Spleen (tissue), 11 donors: ENCODE measurements around the gene TACC2. TPM values are rescaled to one million over a fixed set of nuclear protein-coding genes. Genes with fewer than 3 reads are reported as not detected.

Source experiments
- DNase-seq: peaks from one replicate; pipeline ENCODE4 v3.0.0-alpha.2; 2020
- H3K27ac ChIP-seq, 8 donors: fragments of 200-600 bp; sonication (generic) in 7 of 8; 1 replicate in 4 of 8; 2 replicates in 4 of 8; pipeline versions ENCODE4 v1.5.0 to v1.8.0; 2016 to 2021; ENCODE audit warnings: inconsistent platforms in 4 of 8, mild to moderate bottlenecking in 4 of 8, moderate library complexity in 1 of 8
- H3K27me3 ChIP-seq, 7 donors: fragments of 200-600 bp; sonication (generic) in 6 of 7; replicated peaks in 1 of 7; 1 replicate in 4 of 7; 2 replicates in 3 of 7; pipeline versions ENCODE4 v1.5.0 to v1.8.0; 2016 to 2021; ENCODE audit warnings: inconsistent platforms in 3 of 7, mild to moderate bottlenecking in 1 of 7
- H3K36me3 ChIP-seq, 6 donors: fragments of 200-600 bp; sonication (generic) in 5 of 6; 1 replicate in 4 of 6; 2 replicates in 2 of 6; pipeline versions ENCODE4 v1.5.0 to v1.8.0; 2016 to 2021; ENCODE audit warnings: inconsistent platforms in 2 of 6
- H3K4me1 ChIP-seq, 6 donors: fragments of 200-600 bp; sonication (generic) in 5 of 6; 1 replicate in 3 of 6; 2 replicates in 3 of 6; pipeline versions ENCODE4 v1.5.0 to v1.8.0; 2016 to 2021; ENCODE audit warnings: inconsistent platforms in 3 of 6
- H3K4me3 ChIP-seq, 8 donors: fragments of 200-600 bp; sonication (generic) in 7 of 8; 1 replicate in 4 of 8; 2 replicates in 4 of 8; pipeline versions ENCODE4 v1.5.0 to v1.8.0; 2016 to 2021; ENCODE audit warnings: inconsistent platforms in 4 of 8, mild to moderate bottlenecking in 4 of 8, moderate library complexity in 2 of 8
- H3K9me3 ChIP-seq, 8 donors: fragments of 200-600 bp; sonication (generic) in 7 of 8; 1 replicate in 4 of 8; 2 replicates in 4 of 8; pipeline versions ENCODE4 v1.5.0 to v1.8.0; 2016 to 2021; ENCODE audit warnings: inconsistent platforms in 4 of 8
- POLR2A ChIP-seq, 3 donors: fragments of 450-650 bp; IDR thresholded peaks; one replicate each; pipeline ENCODE4 v1.5.1; 2017; ENCODE audit warnings: antibody characterized with exemption in 3 of 3, mild to moderate bottlenecking in 1 of 3
- POLR2AphosphoS5 ChIP-seq, 3 donors: sonication (generic); formaldehyde crosslinking; IDR thresholded peaks; one replicate each; pipeline ENCODE4 v1.5.1; 2017; ENCODE audit warnings: antibody characterized with exemption in 3 of 3
- WGBS, 5 donors: extraction: QIAGEN DNeasy Blood & Tissue Kit in 3 of 5; methylation state at CpG; one replicate each; pipeline versions ENCODE4 v1.1.5 to v1.1.7; 2013 to 2018; 5-methylcytosine and 5-hydroxymethylcytosine counted together
- intact Hi-C: fragments of 100-400 bp; cut with DNase I; formaldehyde crosslinking; loops from one replicate; pipeline ENCODE4 v1.15.0; 2023; ENCODE audit warnings: low total_unique reads
- polyA plus RNA-seq, 3 donors: library from polyadenylated mRNA; stranded (reverse); fragments of 200-250 nt; gene quantifications; one replicate each; pipeline ENCODE4 v1.2.1, GENCODE V29; 2013
- total RNA-seq, 7 donors: library from RNA; depleted of rRNA in 3 of 7; stranded (reverse); fragments of >200 nt in 3 of 7; fragmentation: NEBNext Ultra II Directional in 4 of 7; extraction: Animal tissue kit (Norgen Biotek cat#: 25700) in 4 of 7; gene quantifications; one replicate each; pipeline versions ENCODE4 v1.1.0 to v1.2.1, GENCODE V29; 2016 to 2021
- TF ChIP-seq, protein P1 (sequence below), 11 experiments: fragments of 200-600 bp in 7 of 11; fragments of 450-650 bp in 4 of 11; sonication (generic) in 4 of 11; IDR thresholded peaks in 8 of 11; conservative IDR thresholded peaks in 3 of 11; 1 replicate in 7 of 11; 2 replicates in 4 of 11; pipeline versions ENCODE4 v1.4.0 to v1.8.0; 2016 to 2021; ENCODE audit warnings: antibody characterized with exemption in 11 of 11, inconsistent platforms in 4 of 11, mild to moderate bottlenecking in 1 of 11
- donor health status: healthy with polysubstance abuse.
- donor health status: DM: no; HTN: no; CAD: no; lungs with moderate emphysema.
- donor health status: DM: no; HTN: no; CAD: no.
- donor health status: Bipolar disorder and iron deficiency.
- donor health status: healthy.
- donor health status: DM: no; HTN: no; CAD: no.
- donor health status: DM: yes; HTN: yes; CAD: no.

TACC2 gene
- total and polyA plus RNA-seq, 10 donors: 2.4 to 13.9 (median 4.5) TPM

DNA sequence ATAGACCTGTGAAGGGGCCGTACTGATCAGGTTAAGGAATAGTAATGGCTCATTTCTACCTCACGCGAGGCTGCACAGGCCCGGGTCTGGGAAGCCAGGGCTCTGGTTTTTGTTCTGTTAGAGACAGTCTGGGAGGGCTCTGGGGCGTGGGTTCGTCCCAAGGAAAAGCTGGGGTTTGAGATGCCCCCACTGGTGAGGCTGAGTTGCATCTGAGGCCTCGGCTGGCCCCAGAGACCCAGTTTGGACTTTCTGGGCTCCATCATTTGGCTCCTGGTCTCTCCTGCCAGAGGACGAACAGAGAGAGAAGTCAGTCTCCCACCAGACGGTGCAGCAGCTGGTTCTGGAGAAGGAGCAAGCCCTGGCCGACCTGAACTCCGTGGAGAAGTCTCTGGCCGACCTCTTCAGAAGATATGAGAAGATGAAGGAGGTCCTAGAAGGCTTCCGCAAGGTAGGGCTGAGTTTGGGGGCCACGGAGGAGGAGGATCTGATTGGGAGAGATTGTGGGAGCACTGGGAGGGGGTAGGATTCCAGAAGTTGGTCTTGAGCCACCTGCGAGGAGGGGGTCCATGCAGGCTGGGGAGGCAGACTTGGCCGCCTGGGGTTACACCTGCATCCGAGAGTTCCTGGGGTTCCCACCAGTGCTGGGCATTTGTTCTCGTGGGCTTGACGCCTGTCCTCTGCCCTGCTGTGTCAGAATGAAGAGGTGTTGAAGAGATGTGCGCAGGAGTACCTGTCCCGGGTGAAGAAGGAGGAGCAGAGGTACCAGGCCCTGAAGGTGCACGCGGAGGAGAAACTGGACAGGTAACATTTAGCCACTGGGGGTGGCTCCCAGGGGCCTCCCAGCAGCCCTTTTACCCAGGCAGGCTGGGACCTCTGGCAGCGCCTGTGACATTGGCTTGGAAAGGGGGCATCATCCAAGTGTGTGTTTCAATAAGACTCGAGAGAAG, 259.7 kb downstream of the TACC2 start:
- H3K4me3 ChIP-seq: no peak overlapping the region
- peak; percentile 53 for DNase-seq
- intact Hi-C loops: no loop called here
- WGBS, 5 donors: 85 to 91% (median 89%) methylated on average over 23 to 25 of the region's 25 CpGs
- H3K27me3 ChIP-seq: no peaks in the 10 kb centered on the region
- no peak overlapping the region for H3K27ac ChIP-seq
- no peaks in the 10 kb centered on the region for H3K9me3 ChIP-seq
- H3K36me3 ChIP-seq: peaks cover 0 to 24% (median 0%) of the 10 kb centered on the region in 6 donors
- H3K4me1 ChIP-seq: no peaks in the 10 kb centered on the region
- no peak for TF ChIP-seq POLR2AphosphoS5 (IDR thresholded peaks at IDR 0.05)
- no peak for TF ChIP-seq POLR2A (IDR thresholded peaks at IDR 0.05)
- TF ChIP-seq, protein P1, sequence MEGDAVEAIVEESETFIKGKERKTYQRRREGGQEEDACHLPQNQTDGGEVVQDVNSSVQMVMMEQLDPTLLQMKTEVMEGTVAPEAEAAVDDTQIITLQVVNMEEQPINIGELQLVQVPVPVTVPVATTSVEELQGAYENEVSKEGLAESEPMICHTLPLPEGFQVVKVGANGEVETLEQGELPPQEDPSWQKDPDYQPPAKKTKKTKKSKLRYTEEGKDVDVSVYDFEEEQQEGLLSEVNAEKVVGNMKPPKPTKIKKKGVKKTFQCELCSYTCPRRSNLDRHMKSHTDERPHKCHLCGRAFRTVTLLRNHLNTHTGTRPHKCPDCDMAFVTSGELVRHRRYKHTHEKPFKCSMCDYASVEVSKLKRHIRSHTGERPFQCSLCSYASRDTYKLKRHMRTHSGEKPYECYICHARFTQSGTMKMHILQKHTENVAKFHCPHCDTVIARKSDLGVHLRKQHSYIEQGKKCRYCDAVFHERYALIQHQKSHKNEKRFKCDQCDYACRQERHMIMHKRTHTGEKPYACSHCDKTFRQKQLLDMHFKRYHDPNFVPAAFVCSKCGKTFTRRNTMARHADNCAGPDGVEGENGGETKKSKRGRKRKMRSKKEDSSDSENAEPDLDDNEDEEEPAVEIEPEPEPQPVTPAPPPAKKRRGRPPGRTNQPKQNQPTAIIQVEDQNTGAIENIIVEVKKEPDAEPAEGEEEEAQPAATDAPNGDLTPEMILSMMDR (IDR thresholded peaks at IDR 0.05 in 8 of 11, conservative IDR thresholded peaks at IDR 0.05 in 3 of 11): no peak

DNA sequence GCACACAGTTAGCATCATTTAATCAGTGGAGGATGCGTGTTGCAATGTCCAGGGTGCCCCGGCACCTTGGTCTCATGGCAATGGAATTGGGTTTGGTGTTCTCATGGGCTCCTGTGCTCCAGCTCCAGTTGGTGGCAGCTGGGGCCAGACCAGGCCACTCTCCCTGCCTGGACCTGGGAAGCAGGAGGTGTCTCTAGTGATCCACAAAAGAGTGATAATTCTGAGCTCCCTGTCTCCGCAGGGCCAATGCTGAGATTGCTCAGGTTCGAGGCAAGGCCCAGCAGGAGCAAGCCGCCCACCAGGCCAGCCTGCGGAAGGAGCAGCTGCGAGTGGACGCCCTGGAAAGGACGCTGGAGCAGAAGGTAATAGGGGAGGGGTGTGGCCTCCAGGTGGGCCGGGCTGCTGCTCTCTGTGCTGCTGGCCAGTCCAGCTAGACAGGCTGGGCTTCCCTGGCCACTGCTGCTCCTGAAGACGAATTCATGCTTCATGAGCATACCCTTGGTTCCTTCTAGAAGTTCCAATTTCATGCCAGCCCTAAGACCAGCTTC, 260.4 kb downstream of the TACC2 start:
- intact Hi-C loops: no loop called here
- DNase-seq: peak; percentile 57
- 87 to 94% (median 93%) methylated on average over 11 of the region's 11 CpGs for WGBS, 5 donors

DNA sequence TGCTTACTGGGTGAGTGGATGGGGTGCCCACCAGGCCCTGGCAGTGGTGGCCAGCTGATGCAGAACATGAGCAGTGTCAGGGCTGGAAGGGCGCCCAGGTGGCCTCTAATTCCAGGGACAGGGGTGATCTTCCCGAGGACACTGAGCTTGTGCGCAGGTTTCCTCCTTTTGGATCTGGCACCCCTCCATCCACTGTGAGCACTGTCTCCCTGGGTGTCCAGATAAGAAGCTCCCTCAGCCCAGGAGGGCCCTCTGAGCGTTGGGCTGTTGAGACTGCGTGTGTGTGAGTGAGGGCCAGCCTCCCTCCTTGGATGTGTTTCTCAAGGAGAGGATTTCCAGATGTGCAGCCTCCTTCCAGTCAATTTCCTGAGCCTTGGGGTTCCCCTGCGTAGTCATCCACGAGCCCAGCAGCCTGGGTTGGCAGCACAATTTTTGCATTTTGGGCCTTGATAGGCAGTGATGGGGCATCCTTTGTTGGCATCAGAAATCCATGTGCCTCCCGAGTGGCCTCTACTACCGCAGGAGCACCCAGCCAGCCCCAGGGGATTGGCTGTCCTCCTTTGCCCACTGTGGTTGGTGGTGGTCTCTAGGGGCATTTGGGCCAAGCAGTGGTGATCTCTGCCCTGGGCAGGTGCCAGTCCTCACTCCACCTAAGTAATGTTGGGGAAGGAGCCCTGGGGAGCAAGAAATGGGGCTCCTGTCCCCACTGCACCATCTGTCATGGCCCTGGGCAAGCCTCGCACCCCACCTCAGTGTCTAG, 261.2 kb downstream of the TACC2 start:
- intact Hi-C loops: no loop called here
- DNase-seq: peak; percentile 62
- H3K36me3 ChIP-seq: peaks cover 0 to 24% (median 0%) of the 10 kb centered on the region in 6 donors

More for the DNA sequence above, 260.4 kb downstream of the TACC2 start:
- Histone ChIP-seq H3K27me3 (no peaks in the 10 kb centered on the region), H3K9me3 (no peaks in the 10 kb centered on the region), H3K4me3 (no peak overlapping the region), H3K4me1 (no peaks in the 10 kb centered on the region), H3K27ac (no peak overlapping the region), H3K36me3 (peaks cover 0 to 24% (median 0%) of the 10 kb centered on the region in 6 donors)
- TF ChIP-seq POLR2AphosphoS5 (IDR thresholded peaks at IDR 0.05) (no peak), POLR2A (IDR thresholded peaks at IDR 0.05) (no peak)
- TF ChIP-seq, protein P1 (IDR thresholded peaks at IDR 0.05 in 8 of 11, conservative IDR thresholded peaks at IDR 0.05 in 3 of 11): no peak

More for the DNA sequence above, 261.2 kb downstream of the TACC2 start:
- H3K4me3 ChIP-seq: no peak overlapping the region
- H3K9me3 ChIP-seq: no peaks in the 10 kb centered on the region
- no peak overlapping the region for H3K27ac ChIP-seq
- TF ChIP-seq POLR2A (IDR thresholded peaks at IDR 0.05) (no peak), POLR2AphosphoS5 (IDR thresholded peaks at IDR 0.05) (no peak)
- TF ChIP-seq, protein P1 (IDR thresholded peaks at IDR 0.05 in 8 of 11, conservative IDR thresholded peaks at IDR 0.05 in 3 of 11): no peak
- no peaks in the 10 kb centered on the region for H3K4me1 ChIP-seq
- H3K27me3 ChIP-seq: no peaks in the 10 kb centered on the region
- 72 to 96% (median 88%) methylated on average over 6 to 10 of the region's 10 CpGs for WGBS, 5 donors
